HG02571 (cell line): ENCODE results near the gene PARD3B.

Source experiments
- ATAC-seq: cut with Tn5 transposase; IDR thresholded peaks from one replicate; pipeline ENCODE4 v1.9.1; 2021; ENCODE audit warnings: mild to moderate bottlenecking, moderate library complexity; ENCODE audit not compliant: unreplicated experiment

The PARD3B gene

GRCh38 chr2:204581946-204582345 lies 36.7 kb downstream of the PARD3B start:
- ATAC-seq: no peak

- ATAC-seq: no peak
These were observed 38.5 kb downstream of the PARD3B start for GRCh38 chr2:204583773-204584172.

- ATAC-seq: no peak
These were observed 40.7 kb downstream of the PARD3B start for GRCh38 chr2:204585930-204586329.

DNA sequence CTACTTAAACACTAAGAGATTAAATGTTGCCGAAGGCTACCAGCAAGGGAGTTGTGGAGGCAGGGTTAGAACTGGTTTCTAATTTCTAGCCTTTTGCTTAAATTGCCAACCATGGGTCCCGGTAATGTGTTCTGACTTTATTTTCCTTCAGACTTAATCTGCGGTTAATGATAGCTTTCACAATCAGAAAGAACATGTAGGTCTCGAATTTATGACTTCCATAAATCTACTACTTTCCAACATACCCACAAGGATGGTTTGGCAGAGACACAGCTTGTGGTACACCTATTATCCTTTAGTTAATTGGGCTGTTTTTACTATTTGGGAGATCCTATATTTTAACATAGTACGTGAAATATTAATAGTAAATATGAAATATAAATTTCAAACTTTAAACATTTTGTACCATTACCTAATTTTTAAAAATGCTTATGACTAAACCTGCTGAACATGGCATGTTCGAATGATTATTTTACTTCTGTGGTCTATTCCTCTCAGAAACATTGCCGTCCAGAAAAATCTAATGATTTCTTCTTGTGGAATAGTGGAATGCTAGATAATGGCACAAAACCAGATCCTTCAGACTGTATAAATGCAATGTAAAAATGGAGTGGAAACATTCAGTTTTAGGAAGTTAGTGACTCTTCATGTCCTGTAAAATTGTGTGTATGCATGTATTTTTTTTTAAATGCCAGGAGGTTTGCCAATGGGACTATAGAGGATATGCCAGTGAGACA lies 41.3 kb downstream of the PARD3B start:
- no peak for ATAC-seq

- ATAC-seq: no peak
These were observed 44.8 kb downstream of the PARD3B start for GRCh38 chr2:204590063-204590462.

DNA sequence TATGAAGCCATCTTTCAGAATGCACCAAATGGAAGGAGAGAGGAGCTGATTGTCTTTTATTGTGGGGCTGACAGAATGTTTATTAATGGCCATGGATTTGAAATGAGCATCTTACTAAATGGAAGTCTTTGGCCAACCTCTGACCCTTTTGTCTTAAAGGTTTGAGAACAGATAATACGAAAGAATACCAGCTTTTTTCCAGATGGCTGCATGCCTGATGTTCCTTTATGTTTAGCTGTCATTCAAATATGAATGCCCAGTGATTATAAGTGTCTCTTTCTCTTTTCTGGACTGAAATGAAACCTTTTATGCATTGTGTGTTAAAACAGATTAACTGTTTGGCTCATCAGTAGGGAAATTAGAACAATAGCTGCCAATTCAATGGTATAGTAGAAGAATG lies 46.0 kb downstream of the PARD3B start:
- ATAC-seq: no peak

GRCh38 chr2:204604061-204604460 lies 58.8 kb downstream of the PARD3B start:
- ATAC-seq: no peak

- ATAC-seq: no peak
These were observed 63.1 kb downstream of the PARD3B start for GRCh38 chr2:204608237-204608939.

DNA sequence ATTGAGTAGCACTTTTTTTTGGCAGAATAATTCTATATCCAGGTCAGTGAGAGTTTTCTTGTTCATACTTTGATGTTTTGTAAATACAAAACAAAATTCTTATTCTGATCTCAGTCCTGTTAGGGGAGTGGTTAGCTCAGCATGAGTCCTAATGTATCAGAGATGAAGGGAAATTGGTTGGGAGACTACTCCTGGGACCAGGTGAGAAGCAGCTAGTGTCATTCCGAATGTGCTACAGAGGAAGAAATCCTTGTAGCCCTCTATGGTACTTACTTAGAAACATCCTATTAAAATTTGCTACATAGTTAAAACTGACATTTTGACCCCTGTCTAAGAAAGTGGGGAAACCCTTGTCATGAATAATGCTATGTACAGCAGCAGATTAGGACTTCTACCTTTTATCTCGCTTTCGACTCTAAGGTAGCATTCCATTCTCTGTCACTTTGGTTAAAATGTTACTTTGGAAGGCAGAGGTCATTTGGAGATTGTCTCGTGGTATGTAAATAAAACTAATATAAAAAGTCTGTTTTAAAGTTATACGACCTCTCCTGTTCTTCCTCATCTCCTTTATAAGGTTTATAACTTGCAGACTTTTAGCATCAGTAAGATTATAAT lies 65.8 kb downstream of the PARD3B start:
- ATAC-seq: no peak

DNA sequence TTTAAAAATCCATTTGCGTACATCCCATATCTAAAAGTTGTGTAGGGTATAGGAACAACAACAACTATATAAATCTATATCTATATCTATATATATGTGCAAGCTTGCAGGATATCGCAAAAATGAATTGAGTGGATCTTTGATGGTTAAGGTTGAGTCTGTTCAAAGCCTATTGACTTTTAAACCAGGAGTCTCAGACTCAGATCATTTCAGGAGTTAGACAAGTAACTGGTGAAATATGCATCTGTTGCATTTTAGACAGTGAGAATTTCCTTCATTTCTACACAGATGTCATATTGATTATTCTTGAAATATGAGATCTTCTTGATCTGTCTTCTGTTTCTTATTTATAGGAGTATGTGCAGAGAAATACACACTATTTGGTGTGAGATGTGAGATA lies 66.5 kb downstream of the PARD3B start:
- no peak for ATAC-seq

- no peak for ATAC-seq
These were observed 68.4 kb downstream of the PARD3B start for GRCh38 chr2:204613635-204614034.

- no peak for ATAC-seq
These were observed 70.2 kb downstream of the PARD3B start for GRCh38 chr2:204615456-204615855.

- no peak for ATAC-seq
These were observed 79.9 kb downstream of the PARD3B start for GRCh38 chr2:204625135-204625534.

DNA sequence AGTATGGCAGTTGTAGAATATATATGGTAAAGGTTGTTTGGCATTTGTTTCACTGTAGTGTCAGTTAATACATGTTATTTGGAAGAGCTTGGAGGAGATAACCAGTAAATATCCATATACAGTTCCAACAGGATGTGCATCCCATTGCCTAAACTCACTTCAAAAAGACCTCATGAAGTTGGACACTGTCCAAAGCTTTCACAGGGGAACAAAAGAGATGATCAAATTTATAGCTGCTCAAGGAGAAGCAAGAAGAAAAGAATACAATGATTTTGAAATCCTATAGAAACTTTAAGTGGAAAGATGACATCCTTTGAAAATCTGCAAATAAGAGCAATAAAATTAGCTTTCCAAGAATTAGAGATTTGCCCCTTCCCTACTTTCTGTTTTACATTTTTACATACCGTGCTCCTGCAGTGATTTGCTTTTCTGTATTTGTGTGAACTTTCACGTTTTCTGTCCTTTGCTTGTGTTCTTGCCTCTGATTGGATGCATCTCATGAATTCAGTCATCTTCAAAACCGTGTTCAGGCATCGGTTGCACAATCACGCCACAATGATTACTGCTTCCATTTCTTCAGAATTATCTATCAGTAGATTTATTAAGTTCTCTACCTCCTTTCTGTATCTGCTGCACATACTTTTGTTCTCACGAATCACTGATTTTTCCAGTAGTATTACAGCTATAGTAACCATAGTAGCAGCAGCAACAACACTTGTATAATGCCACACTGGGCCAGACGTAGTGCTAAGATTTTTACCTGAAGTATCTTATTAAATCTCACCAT lies 83.8 kb downstream of the PARD3B start:
- no peak for ATAC-seq

DNA sequence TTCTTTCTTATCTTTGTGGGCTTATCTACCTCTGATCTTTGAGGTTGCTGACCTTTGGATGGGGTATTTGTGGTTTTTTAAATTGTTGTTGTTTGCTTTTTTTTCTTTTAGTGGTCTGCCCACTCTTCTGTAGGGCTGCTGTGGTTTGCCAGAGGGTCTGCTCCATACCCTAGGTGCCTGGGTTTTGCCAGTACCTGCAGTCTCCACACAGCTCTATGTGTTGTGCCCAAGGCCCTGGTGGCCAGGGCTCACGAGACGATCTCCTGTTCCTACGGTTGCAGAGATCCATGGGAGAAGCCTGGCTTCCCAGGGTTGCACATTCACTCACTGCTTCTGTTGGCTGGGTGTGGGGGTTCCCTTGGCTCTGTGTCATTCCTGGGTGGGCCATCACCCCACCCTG lies 87.1 kb downstream of the PARD3B start:
- no peak for ATAC-seq

GRCh38 chr2:204634564-204634963 lies 89.3 kb downstream of the PARD3B start:
- no peak for ATAC-seq

DNA sequence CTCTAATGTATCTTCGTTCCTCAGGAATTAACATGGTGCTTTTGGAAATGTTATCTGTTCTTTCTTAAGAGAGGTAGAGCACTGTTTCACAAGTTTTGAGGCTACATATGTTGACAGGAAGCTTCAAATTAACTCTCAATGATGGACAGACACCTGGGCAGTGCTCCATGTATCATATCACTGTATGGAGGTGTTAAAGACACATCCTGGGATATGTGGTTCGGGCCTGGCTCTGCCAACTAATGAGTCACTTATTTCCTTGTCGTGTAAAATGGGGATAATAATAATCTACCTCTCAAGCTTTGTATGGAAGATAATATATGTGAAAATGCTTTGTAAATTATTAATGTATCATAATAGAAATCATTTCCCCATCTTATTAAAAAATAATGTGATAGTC lies 90.2 kb downstream of the PARD3B start:
- ATAC-seq: no peak

- ATAC-seq: no peak
These were observed 93.4 kb downstream of the PARD3B start for GRCh38 chr2:204638471-204639194.

DNA sequence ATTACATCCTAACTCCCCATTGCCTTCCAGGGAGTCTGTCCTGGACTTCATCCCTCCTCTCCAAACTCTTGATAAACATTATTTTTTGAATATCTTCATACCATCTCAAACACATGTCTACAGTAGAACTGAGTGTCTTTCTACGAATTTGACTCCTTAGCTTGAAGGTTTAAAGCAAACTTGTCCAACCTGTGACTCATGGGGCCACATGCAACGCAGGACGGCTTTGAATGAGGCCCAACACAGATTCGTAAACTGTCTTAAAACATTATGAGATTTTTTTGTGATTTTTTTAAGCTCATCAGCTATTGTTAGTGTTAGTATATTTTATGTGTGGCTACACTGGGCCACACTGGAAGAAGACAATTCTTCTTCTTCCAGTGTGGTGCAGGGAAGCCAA lies 98.1 kb downstream of the PARD3B start:
- ATAC-seq: no peak

GRCh38 chr2:204645018-204645773 lies 99.9 kb downstream of the PARD3B start:
- no peak for ATAC-seq
